H9 (cell line): ENCODE data around the gene CRY2. TPM values are rescaled to one million over a fixed set of nuclear protein-coding genes. Genes with fewer than 3 reads are reported as not detected.
A peak's percentile ranks its signal among the peaks of the same experiment; 100 is the strongest.

Experiments
- DNase-seq: peaks from one replicate; pipeline ENCODE4 v3.0.0-alpha.2; 2017
- H2AFZ ChIP-seq: one replicate; pipeline ENCODE4 v1.6.1; 2013; ENCODE audit warnings: mild to moderate bottlenecking, low read length, control low read depth, moderate library complexity
- H2AK5ac ChIP-seq: 2 replicates; pipeline ENCODE4 v1.6.1; 2013; ENCODE audit warnings: low read length, control low read depth, mixed read lengths; ENCODE audit not compliant: insufficient read length
- H2BK120ac ChIP-seq: one replicate; pipeline ENCODE4 v1.6.1; 2013; ENCODE audit warnings: low read depth, mild to moderate bottlenecking, low read length, control low read depth, inconsistent platforms; ENCODE audit not compliant: poor library complexity, severe bottlenecking
- H2BK12ac ChIP-seq: 2 replicates; pipeline ENCODE4 v1.6.1; 2013; ENCODE audit warnings: low read length, control low read depth, mixed read lengths, low read depth; ENCODE audit not compliant: insufficient read length
- H2BK15ac ChIP-seq: 2 replicates; pipeline ENCODE4 v1.6.1; 2013; ENCODE audit warnings: low read depth, low read length, control low read depth
- H2BK20ac ChIP-seq: one replicate; pipeline ENCODE4 v1.6.1; 2013; ENCODE audit warnings: low read depth, mild to moderate bottlenecking, low read length, control low read depth, inconsistent platforms; ENCODE audit not compliant: poor library complexity, severe bottlenecking
- H2BK5ac ChIP-seq: 2 replicates; pipeline ENCODE4 v1.6.1; 2013; ENCODE audit warnings: low read length, control low read depth, mixed read lengths; ENCODE audit not compliant: insufficient read length
- H3K14ac ChIP-seq: 2 replicates; pipeline ENCODE4 v1.6.1; 2013; ENCODE audit warnings: low read length, control low read depth; ENCODE audit not compliant: insufficient read depth
- H3K18ac ChIP-seq: 2 replicates; pipeline ENCODE4 v1.6.1; 2013; ENCODE audit warnings: low read depth, mild to moderate bottlenecking, mixed read lengths, low read length, control low read depth; ENCODE audit not compliant: insufficient read length
- H3K23ac ChIP-seq: 2 replicates; pipeline ENCODE4 v1.6.1; 2013; ENCODE audit warnings: low read length, control low read depth, mixed read lengths, low read depth; ENCODE audit not compliant: insufficient read length
- H3K23me2 ChIP-seq: 2 replicates; pipeline ENCODE4 v1.6.1; 2013; ENCODE audit warnings: low read depth, mild to moderate bottlenecking, mixed read lengths, low read length, control low read depth; ENCODE audit not compliant: insufficient read length, poor library complexity, severe bottlenecking
- H3K27ac ChIP-seq: 2 replicates; pipeline ENCODE4 v1.5.1; 2013; ENCODE audit warnings: low read length, control low read depth, mixed read lengths, low read depth; ENCODE audit not compliant: insufficient read length
- H3K27me3 ChIP-seq: 2 replicates; pipeline ENCODE4 v1.6.1; 2013; ENCODE audit warnings: low read length, control low read depth, inconsistent platforms; ENCODE audit not compliant: insufficient read depth
- H3K4ac ChIP-seq: 2 replicates; pipeline ENCODE4 v1.6.1; 2013; ENCODE audit warnings: low read depth, mild to moderate bottlenecking, control low read depth, inconsistent platforms, low read length, moderate library complexity
- H3K4me1 ChIP-seq: 2 replicates; pipeline ENCODE4 v1.6.1; 2013; ENCODE audit warnings: low read length, control low read depth, inconsistent platforms; ENCODE audit not compliant: insufficient read depth
- H3K4me2 ChIP-seq: 2 replicates; pipeline ENCODE4 v1.6.1; 2013; ENCODE audit warnings: low read length, control low read depth, mixed read lengths; ENCODE audit not compliant: insufficient read length, insufficient read depth
- H3K56ac ChIP-seq: 2 replicates; pipeline ENCODE4 v1.6.1; 2013; ENCODE audit warnings: low read depth, mild to moderate bottlenecking, mixed read lengths, low read length, control low read depth; ENCODE audit not compliant: insufficient read length
- H3K79me1 ChIP-seq: 2 replicates; pipeline ENCODE4 v1.6.1; 2013; ENCODE audit warnings: low read depth, mild to moderate bottlenecking, moderate library complexity, low read length, control low read depth, inconsistent platforms; ENCODE audit not compliant: insufficient read depth, poor library complexity, severe bottlenecking
- H3K79me2 ChIP-seq: 2 replicates; pipeline ENCODE4 v1.6.1; 2013; ENCODE audit warnings: low read length, control low read depth, inconsistent platforms; ENCODE audit not compliant: insufficient read depth
- H3K9ac ChIP-seq: 2 replicates; pipeline ENCODE4 v1.6.1; 2013; ENCODE audit warnings: low read length, control low read depth, mixed read lengths; ENCODE audit not compliant: insufficient read length; ENCODE audit errors: extremely low read depth
- H3K9me3 ChIP-seq: one replicate; pipeline ENCODE4 v1.6.1; 2013; ENCODE audit warnings: low read depth, low read length, inconsistent platforms; ENCODE audit not compliant: control insufficient read depth
- H3T11ph ChIP-seq: one replicate; pipeline ENCODE4 v1.6.1; 2013; ENCODE audit warnings: mild to moderate bottlenecking, low read length, control low read depth, inconsistent platforms
- H4K20me1 ChIP-seq: one replicate; pipeline ENCODE4 v1.6.1; 2013; ENCODE audit not compliant: control insufficient read depth, insufficient read length, insufficient read depth
- H4K5ac ChIP-seq: 2 replicates; pipeline ENCODE4 v1.6.1; 2013; ENCODE audit warnings: low read depth, mild to moderate bottlenecking, mixed read lengths, low read length, control low read depth; ENCODE audit not compliant: insufficient read length
- H4K8ac ChIP-seq: replicated peaks from 2 replicates; pipeline ENCODE4 v1.6.1; 2013; ENCODE audit warnings: low read length, control low read depth, mixed read lengths, low read depth; ENCODE audit not compliant: insufficient read length
- H4K91ac ChIP-seq: 2 replicates; pipeline ENCODE4 v1.6.1; 2013; ENCODE audit warnings: low read depth, mild to moderate bottlenecking, moderate library complexity, mixed read lengths, low read length, control low read depth; ENCODE audit not compliant: insufficient read length
- H3K27ac Mint-ChIP-seq, 3 experiments: 2 replicates in 2 of 3; 3 replicates in 1 of 3; pipeline ENCODE4 v1.8.0; 2020 to 2021; ENCODE audit warnings: mixed read lengths in 3 of 3, mild to moderate bottlenecking in 1 of 3, moderate library complexity in 1 of 3
- H3K27me3 Mint-ChIP-seq: 2 replicates; pipeline ENCODE4 v1.8.0; 2021; ENCODE audit warnings: low read depth, mild to moderate bottlenecking, moderate library complexity, mixed read lengths
- H3K36me3 Mint-ChIP-seq, 3 experiments: 2 replicates in 2 of 3; 3 replicates in 1 of 3; pipeline ENCODE4 v1.8.0; 2020 to 2021; ENCODE audit warnings: low read depth in 3 of 3, mixed read lengths in 3 of 3; ENCODE audit not compliant: insufficient read depth in 1 of 3
- H3K4me1 Mint-ChIP-seq, 2 experiments: 2 replicates each; pipeline ENCODE4 v1.8.0; 2020; ENCODE audit warnings: mixed read lengths in 2 of 2
- H3K4me3 Mint-ChIP-seq, 2 experiments: 2 replicates in 1 of 2; 3 replicates in 1 of 2; pipeline ENCODE4 v1.8.0; 2020 to 2021; ENCODE audit warnings: mild to moderate bottlenecking in 2 of 2, mixed read lengths in 2 of 2, moderate library complexity in 1 of 2
- H3K9me3 Mint-ChIP-seq, 2 experiments: 2 replicates in 1 of 2; 3 replicates in 1 of 2; pipeline ENCODE4 v1.8.0; 2020; ENCODE audit warnings: mild to moderate bottlenecking in 2 of 2, mixed read lengths in 2 of 2, moderate library complexity in 1 of 2
- WGBS: extraction: QIAGEN DNeasy Blood & Tissue Kit; methylation state at CpG from one replicate; pipeline ENCODE4 v1.1.7; 2013; ENCODE audit warnings: missing lambda C conversion rate, low lambda C conversion rate, mixed read lengths; ENCODE audit not compliant: insufficient read length; ENCODE audit errors: extremely low coverage; 5-methylcytosine and 5-hydroxymethylcytosine counted together
- total RNA-seq: library from RNA; stranded (reverse); gene quantifications from 2 replicates; pipeline ENCODE4 v1.2.1, GENCODE V29; 2021
- TF ChIP-seq, protein P1 (sequence below): fragments of 200-600 bp; sonication (generic); conservative IDR thresholded peaks from 3 replicates; pipeline ENCODE4 v1.8.0; 2021; ENCODE audit warnings: antibody characterized with exemption, mild to moderate bottlenecking

CRY2 gene
- total RNA-seq, 1 experiment from 2014 or later, result 14.4 TPM

DNA sequence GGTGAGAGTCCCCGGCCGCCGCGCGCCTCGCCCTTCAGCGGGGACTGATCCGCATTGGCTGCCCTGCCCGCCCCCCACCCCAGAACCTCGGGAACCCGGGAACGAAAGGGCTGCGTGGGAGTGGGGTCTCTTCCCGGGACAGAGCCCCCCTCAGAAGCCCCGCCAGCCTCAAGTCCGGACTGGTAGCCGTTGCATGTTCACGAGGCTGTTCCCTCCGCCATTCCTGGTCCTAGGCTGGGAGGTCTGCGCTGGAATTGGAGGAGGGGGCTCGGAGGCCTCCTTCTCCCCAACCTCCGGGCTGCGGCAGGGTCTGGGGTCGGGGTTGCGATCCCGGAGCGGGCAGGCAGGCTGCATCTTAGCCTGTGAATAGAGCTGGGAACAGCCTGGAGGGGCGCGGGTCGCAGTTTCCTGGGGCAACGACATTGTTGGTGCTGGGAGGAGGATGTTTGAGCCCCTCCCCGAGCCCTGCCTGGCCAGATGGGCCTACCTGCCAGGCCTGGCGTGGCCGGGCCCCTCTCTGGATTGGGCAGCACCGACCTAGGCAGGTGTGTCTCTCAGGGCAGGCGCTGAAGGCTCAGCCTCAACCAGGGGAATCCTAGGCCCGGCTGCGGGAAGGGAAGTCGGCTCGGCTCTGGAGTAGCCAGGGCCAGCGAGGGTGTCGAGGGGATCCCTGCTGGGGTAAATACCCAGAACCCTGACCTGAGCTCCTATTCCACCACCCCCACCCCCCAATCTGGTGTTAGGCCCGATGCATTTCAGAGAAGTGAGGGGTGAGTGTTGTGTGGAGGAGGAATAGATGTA is 38.8 kb downstream of the CRY2 start:
- Histone ChIP-seq H3K27me3 (no peaks in the 10 kb centered on the region), H3K4me2 (peak overlapping the region; percentile 10), H2AFZ (no peak overlapping the region), H4K20me1 (no peaks in the 10 kb centered on the region), H3K18ac (no peak overlapping the region), H3K79me2 (no peaks in the 10 kb centered on the region), H3K23me2 (no peaks in the 10 kb centered on the region), H3K56ac (no peak overlapping the region), H3K27ac (no peak overlapping the region), H3K9me3 (no peaks in the 10 kb centered on the region), H3K4me1 (0 out of 2 replicates have a peak, but pooled peaks cover 2% of the 10 kb centered on the region), H3K9ac (no peak overlapping the region), H3K14ac (no peak overlapping the region; the same call in 1 of the 2 replicates), H3K23ac (no peak overlapping the region), H4K91ac (no peak overlapping the region), H2BK120ac (no peak overlapping the region), H2BK15ac (no peak overlapping the region), H3K4ac (no peak overlapping the region), H2BK5ac (no peak overlapping the region), H2AK5ac (no peak overlapping the region), H2BK12ac (no peak overlapping the region), H4K5ac (no peak overlapping the region), H3K79me1 (no peaks in the 10 kb centered on the region), H4K8ac (no peak overlapping the region), H2BK20ac (no peak overlapping the region), H3T11ph (no peak overlapping the region)
- Mint-ChIP-seq H3K27ac (no peak overlapping the region), H3K4me1 (peaks cover 8 to 15% of the 10 kb centered on the region in 2 experiments), H3K9me3 (no peaks in the 10 kb centered on the region; a peak in 1 of 5 replicates), H3K4me3 (peak overlapping the region; percentile 73 to 81), H3K36me3 (peaks cover 0 to under 1% (median 0%) of the 10 kb centered on the region in 3 experiments; a peak in 1 of 7 replicates), H3K27me3 (peaks cover 10% of the 10 kb centered on the region)
- DNase-seq, result peak; percentile 82
- WGBS, result no CpG with 5 or more reads among the region's 43 CpGs
- TF ChIP-seq, protein P1, sequence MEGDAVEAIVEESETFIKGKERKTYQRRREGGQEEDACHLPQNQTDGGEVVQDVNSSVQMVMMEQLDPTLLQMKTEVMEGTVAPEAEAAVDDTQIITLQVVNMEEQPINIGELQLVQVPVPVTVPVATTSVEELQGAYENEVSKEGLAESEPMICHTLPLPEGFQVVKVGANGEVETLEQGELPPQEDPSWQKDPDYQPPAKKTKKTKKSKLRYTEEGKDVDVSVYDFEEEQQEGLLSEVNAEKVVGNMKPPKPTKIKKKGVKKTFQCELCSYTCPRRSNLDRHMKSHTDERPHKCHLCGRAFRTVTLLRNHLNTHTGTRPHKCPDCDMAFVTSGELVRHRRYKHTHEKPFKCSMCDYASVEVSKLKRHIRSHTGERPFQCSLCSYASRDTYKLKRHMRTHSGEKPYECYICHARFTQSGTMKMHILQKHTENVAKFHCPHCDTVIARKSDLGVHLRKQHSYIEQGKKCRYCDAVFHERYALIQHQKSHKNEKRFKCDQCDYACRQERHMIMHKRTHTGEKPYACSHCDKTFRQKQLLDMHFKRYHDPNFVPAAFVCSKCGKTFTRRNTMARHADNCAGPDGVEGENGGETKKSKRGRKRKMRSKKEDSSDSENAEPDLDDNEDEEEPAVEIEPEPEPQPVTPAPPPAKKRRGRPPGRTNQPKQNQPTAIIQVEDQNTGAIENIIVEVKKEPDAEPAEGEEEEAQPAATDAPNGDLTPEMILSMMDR, result no peak
